Testis (tissue), 2 donors: ENCODE measurements around the gene P2RY12.

ENCODE experiments used
- POLR2A ChIP-seq: fragments of 450-650 bp; IDR thresholded peaks from one replicate; pipeline ENCODE4 v1.6.1; 2017; ENCODE audit warnings: antibody characterized with exemption, mild to moderate bottlenecking, moderate library complexity
- TF ChIP-seq, protein P1 (sequence below), 3 experiments: fragments of 450-650 bp in 2 of 3; fragments of 200-600 bp in 1 of 3; sonication (generic) in 1 of 3; IDR thresholded peaks; one replicate each; pipeline ENCODE4 v1.5.1; 2016 to 2019; ENCODE audit warnings: antibody characterized with exemption in 3 of 3, mild to moderate bottlenecking in 2 of 3, moderate library complexity in 1 of 3

DNA sequence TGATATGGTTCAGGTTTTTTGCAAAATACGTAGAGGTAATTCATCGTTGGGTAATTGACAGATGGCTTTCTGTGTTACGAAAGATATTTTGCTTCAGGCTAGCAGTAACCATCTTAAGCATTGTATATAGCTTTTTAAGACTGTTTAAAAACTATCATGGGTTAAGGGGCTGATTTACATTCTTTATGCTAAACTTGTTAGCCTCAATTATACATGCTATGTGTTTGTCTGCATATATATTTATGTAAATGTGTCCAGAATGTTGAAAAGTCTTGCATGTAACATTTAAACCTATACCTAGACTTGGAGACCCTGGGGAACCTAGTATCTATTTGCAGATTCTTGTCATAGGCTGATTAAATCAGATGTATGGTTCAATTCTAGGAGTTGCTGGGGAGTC lies 95.1 kb downstream of the P2RY12 start:
- TF ChIP-seq, protein P1, sequence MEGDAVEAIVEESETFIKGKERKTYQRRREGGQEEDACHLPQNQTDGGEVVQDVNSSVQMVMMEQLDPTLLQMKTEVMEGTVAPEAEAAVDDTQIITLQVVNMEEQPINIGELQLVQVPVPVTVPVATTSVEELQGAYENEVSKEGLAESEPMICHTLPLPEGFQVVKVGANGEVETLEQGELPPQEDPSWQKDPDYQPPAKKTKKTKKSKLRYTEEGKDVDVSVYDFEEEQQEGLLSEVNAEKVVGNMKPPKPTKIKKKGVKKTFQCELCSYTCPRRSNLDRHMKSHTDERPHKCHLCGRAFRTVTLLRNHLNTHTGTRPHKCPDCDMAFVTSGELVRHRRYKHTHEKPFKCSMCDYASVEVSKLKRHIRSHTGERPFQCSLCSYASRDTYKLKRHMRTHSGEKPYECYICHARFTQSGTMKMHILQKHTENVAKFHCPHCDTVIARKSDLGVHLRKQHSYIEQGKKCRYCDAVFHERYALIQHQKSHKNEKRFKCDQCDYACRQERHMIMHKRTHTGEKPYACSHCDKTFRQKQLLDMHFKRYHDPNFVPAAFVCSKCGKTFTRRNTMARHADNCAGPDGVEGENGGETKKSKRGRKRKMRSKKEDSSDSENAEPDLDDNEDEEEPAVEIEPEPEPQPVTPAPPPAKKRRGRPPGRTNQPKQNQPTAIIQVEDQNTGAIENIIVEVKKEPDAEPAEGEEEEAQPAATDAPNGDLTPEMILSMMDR (IDR thresholded peaks at IDR 0.05), result no peak
- TF ChIP-seq POLR2A, result no peak
